ENCODE data around the gene MLXIP. TPM values are rescaled to one million over a fixed set of nuclear protein-coding genes. Genes with fewer than 3 reads are reported as not detected.

MLXIP gene
- total RNA-seq, 1 donor from 2014 or later, result 33.7 TPM

GRCh38 chr12:122076743-122077495 is 1.6 kb upstream of the MLXIP start:
- no peak overlapping the region for H3K27ac Mint-ChIP-seq
- intact Hi-C loops (cut with micrococcal nuclease), result loop anchor here (5.0 to 10.0 kb wide), 2 partner anchors 542 to 895 kb away; no protein-coding TSS in a partner anchor
- H3K36me3 Mint-ChIP-seq (ENCODE audit: low read depth), result no peaks in the 10 kb centered on the region
- H3K27me3 Mint-ChIP-seq, result no peaks in the 10 kb centered on the region
- H3K9me3 Mint-ChIP-seq, result no peaks in the 10 kb centered on the region
- no peak for TF ChIP-seq CTCF (IDR thresholded peaks at IDR 0.05)
- POLR2A ChIA-PET, result interaction anchor here (0.6 to 3.1 kb wide), 4 partner anchors 10 to 31 kb away, joined by 3 to 39 read pairs (median 8); no protein-coding TSS in a partner anchor
- DNase-seq (peak; percentile 36), ATAC-seq (ENCODE audit: low read depth) (peak; percentile 9)
- peak overlapping the region; percentile 81 for H3K4me3 Mint-ChIP-seq
- H3K4me1 Mint-ChIP-seq, result peaks cover 51% of the 10 kb centered on the region
- CTCF ChIA-PET, result no interaction called here

GRCh38 chr12:122079033-122079531 is 526 bp downstream of the MLXIP start:
- intact Hi-C loops (cut with micrococcal nuclease), result loop anchor here (2.0 to 10.0 kb wide), 5 partner anchors 44 to 893 kb away; partner anchors contain the start of gene ZCCHC8
- peak overlapping the region; percentile 74 for H3K27ac Mint-ChIP-seq
- peaks cover 6% of the 10 kb centered on the region for H3K36me3 Mint-ChIP-seq (ENCODE audit: low read depth)
- DNase-seq (no peak), ATAC-seq (ENCODE audit: low read depth) (no peak)
- H3K9me3 Mint-ChIP-seq, result no peaks in the 10 kb centered on the region
- no peak for TF ChIP-seq CTCF (IDR thresholded peaks at IDR 0.05)
- ChIA-PET POLR2A (interaction anchor here (0.5 to 3.1 kb wide), 8 partner anchors 10 to 1751 kb away, joined by 3 to 39 read pairs (median 6); partner anchors contain the start of genes KNTC1 and RSRC2), CTCF (interaction anchor here (0.8 kb wide), 1 partner anchor 13 kb away, joined by 3 read pairs; no protein-coding TSS in a partner anchor)
- H3K4me3 Mint-ChIP-seq, result peak overlapping the region; percentile 86
- no peaks in the 10 kb centered on the region for H3K27me3 Mint-ChIP-seq
- H3K4me1 Mint-ChIP-seq, result peaks cover 71% of the 10 kb centered on the region

- intact Hi-C loops (cut with micrococcal nuclease), result loop anchor here (2.0 to 10.0 kb wide), 7 partner anchors 21 to 1153 kb away; partner anchors contain the start of genes MPHOSPH9, MTRFR and ZCCHC8
- no peaks in the 10 kb centered on the region for H3K9me3 Mint-ChIP-seq
- peaks cover 9% of the 10 kb centered on the region for H3K36me3 Mint-ChIP-seq (ENCODE audit: low read depth)
- ChIA-PET POLR2A (interaction anchor here (0.8 to 3.1 kb wide), 6 partner anchors 11 to 146 kb away, joined by 3 to 39 read pairs (median 6); partner anchors contain the start of gene DIABLO), CTCF (no interaction called here)
- peaks cover 69% of the 10 kb centered on the region for H3K4me1 Mint-ChIP-seq
- DNase-seq, result no peak
- H3K27ac Mint-ChIP-seq, result peak overlapping the region; percentile 74
- peak overlapping the region; percentile 86 for H3K4me3 Mint-ChIP-seq
- no peak for TF ChIP-seq CTCF (IDR thresholded peaks at IDR 0.05)
- ATAC-seq (ENCODE audit: low read depth), result no peak
- no peaks in the 10 kb centered on the region for H3K27me3 Mint-ChIP-seq
These were observed 1.1 kb downstream of the MLXIP start for GRCh38 chr12:122079532-122080081.

- H3K36me3 Mint-ChIP-seq (ENCODE audit: low read depth), result peaks cover 14% of the 10 kb centered on the region
- peak overlapping the region; percentile 74 for H3K27ac Mint-ChIP-seq
- CTCF ChIA-PET, result interaction anchor here (0.9 to 3.0 kb wide), 3 partner anchors 26 to 43 kb away, joined by 4 to 13 read pairs (median 5); no protein-coding TSS in a partner anchor
- TF ChIP-seq CTCF (IDR thresholded peaks at IDR 0.05), result no peak
- peaks cover 68% of the 10 kb centered on the region for H3K4me1 Mint-ChIP-seq
- intact Hi-C loops (cut with micrococcal nuclease), result loop anchor here (2.0 to 5.0 kb wide), 2 partner anchors 20 to 1152 kb away; partner anchors contain the start of genes MPHOSPH9 and MTRFR
- DNase-seq, result no peak
- H3K4me3 Mint-ChIP-seq, result peak overlapping the region; percentile 86
- H3K9me3 Mint-ChIP-seq, result no peaks in the 10 kb centered on the region
- ATAC-seq (ENCODE audit: low read depth), result no peak
- no peaks in the 10 kb centered on the region for H3K27me3 Mint-ChIP-seq
- POLR2A ChIA-PET, result interaction anchor here (0.6 to 2.7 kb wide), 13 partner anchors 9 to 192 kb away, joined by 3 to 12 read pairs (median 4); partner anchors contain the start of genes BCL7A, DIABLO and PSMD9
These were observed 1.9 kb downstream of the MLXIP start for GRCh38 chr12:122080149-122081082.

All from activated B cell treated with CpG ODN at 0.5 μM for 24 hours (primary cell).